GM23248 (cell line): ENCODE results near the gene ATF2.

Experiments
- EZH2 ChIP-seq: fragments of 200-600 bp; sonication (generic); IDR thresholded peaks from 2 replicates; pipeline ENCODE4 v1.6.1; 2018; ENCODE audit warnings: antibody characterized with exemption, mild to moderate bottlenecking; ENCODE audit not compliant: insufficient read depth, poor library complexity, severe bottlenecking
- EZH2phosphoT487 ChIP-seq: fragments of 200-600 bp; sonication (generic); IDR thresholded peaks from 2 replicates; pipeline ENCODE4 v1.6.1; 2018; ENCODE audit warnings: antibody characterized with exemption, moderate library complexity, mild to moderate bottlenecking, low read depth; ENCODE audit not compliant: insufficient read depth

DNA sequence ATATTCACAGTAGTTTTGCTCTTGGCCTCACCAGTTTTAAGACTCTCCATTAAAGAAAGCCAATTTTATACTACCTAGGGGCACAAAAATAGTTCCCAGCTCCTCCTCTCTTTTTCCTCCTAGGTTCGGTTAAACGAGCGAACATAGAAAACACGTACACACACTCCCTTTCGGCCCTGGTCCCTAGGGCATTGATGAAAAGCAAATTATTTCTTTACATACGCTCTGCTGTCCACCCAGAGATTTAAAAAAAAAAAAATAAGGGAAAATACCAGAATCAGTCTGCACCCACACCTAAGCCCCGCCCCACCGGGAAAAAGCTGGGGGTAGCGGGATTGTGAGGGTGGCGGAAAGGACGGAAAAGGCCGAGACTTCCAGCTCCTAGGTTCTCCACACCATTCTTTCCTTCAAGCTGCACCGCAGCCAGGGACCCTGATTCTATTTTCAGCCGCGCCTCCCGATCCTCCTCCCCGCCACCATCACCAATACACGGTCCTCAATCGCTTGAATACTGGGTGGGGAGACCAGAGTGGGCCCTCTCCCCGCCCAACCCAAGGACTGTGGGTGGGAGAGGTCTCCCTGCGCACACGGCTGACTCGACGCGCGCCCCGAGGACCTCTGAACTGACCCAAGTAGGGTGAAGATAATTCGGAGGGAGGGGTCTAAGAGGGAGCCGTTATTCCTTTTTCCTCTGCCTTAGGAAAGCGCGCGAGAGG, 769 bp downstream of the ATF2 start:
- TF ChIP-seq EZH2phosphoT487, result no peak
- no peak for TF ChIP-seq EZH2
